ENCODE results near the gene CHID1.

DNA sequence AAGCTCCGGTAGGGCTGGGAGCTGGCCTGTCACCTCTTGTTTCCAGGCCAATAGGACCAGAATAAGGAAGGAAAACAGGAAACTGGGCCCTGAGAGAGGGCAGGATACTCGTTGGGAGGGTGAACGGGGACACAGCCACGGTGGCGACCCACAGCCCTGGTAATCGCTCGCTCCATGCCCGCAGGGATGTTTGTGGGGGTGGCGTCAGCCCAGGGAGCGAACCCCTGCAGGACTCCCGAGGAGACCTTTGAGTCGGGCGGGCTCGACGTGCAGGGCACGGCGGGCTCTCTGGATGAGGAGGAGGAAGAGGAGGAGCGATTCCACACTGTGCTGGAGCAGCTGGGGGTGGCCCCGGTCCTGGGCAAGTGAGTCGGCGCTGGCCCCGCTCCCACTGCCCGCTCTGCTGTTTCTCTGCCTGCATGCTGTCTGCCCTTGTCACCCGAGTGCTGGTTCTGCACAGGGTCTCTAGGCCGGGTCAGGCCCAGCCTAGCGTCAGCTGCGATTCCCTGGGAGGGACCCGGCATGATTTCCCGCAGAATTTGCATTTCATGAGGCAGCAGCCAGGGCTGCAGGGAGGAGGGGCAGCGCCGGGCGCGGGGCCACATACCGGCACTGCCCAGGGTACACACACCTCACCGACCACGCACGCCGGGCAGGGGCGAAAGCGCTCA, 81.3 kb downstream of the CHID1 start:
- TF ChIP-seq, protein P1, sequence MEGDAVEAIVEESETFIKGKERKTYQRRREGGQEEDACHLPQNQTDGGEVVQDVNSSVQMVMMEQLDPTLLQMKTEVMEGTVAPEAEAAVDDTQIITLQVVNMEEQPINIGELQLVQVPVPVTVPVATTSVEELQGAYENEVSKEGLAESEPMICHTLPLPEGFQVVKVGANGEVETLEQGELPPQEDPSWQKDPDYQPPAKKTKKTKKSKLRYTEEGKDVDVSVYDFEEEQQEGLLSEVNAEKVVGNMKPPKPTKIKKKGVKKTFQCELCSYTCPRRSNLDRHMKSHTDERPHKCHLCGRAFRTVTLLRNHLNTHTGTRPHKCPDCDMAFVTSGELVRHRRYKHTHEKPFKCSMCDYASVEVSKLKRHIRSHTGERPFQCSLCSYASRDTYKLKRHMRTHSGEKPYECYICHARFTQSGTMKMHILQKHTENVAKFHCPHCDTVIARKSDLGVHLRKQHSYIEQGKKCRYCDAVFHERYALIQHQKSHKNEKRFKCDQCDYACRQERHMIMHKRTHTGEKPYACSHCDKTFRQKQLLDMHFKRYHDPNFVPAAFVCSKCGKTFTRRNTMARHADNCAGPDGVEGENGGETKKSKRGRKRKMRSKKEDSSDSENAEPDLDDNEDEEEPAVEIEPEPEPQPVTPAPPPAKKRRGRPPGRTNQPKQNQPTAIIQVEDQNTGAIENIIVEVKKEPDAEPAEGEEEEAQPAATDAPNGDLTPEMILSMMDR (IDR thresholded peaks at IDR 0.05), result no peak
- TF ChIP-seq POLR2AphosphoS5 (IDR thresholded peaks at IDR 0.05) (peak; percentile 6 to 36), EP300 (IDR thresholded peaks at IDR 0.05) (no peak), POLR2A (IDR thresholded peaks at IDR 0.05; ENCODE audit: low read depth) (no peak)

Measured in esophagus muscularis mucosa (tissue), 4 donors.